Right lobe of liver (tissue), 6 donors: Measurements from ENCODE around the gene LITAF. TPM values are rescaled to one million over a fixed set of nuclear protein-coding genes. Genes with fewer than 3 reads are reported as not detected.

Experiments used
- ATAC-seq, 4 donors: fragments of 200-7000 bp; cut with Tn5 transposase; one replicate each; pipeline ENCODE4 v1.9.1; 2020; ENCODE audit warnings: mild to moderate bottlenecking in 4 of 4, moderate library complexity in 4 of 4
- DNase-seq, 3 donors: peaks; one replicate each; pipeline ENCODE4 v3.0.0-alpha.2; 2020
- H3K27ac ChIP-seq, 3 donors: fragments of 200-600 bp; one replicate each; pipeline ENCODE4 v1.8.0; 2022
- H3K27me3 ChIP-seq, 2 donors: fragments of 200-600 bp; one replicate each; pipeline ENCODE4 v1.8.0; 2022
- H3K36me3 ChIP-seq, 4 donors: fragments of 200-600 bp; sonication (generic) in 1 of 4; one replicate each; pipeline versions ENCODE4 v1.5.1 to v1.8.0; 2017 to 2022; ENCODE audit warnings: control low read depth in 1 of 4
- H3K4me1 ChIP-seq, 4 donors: fragments of 200-600 bp; sonication (generic) in 1 of 4; one replicate each; pipeline versions ENCODE4 v1.5.1 to v1.8.0; 2017 to 2022; ENCODE audit warnings: control low read depth in 1 of 4
- H3K4me3 ChIP-seq, 3 donors: fragments of 200-600 bp; one replicate each; pipeline ENCODE4 v1.8.0; 2022
- H3K9me3 ChIP-seq, 4 donors: fragments of 200-600 bp; sonication (generic) in 1 of 4; one replicate each; pipeline versions ENCODE4 v1.5.1 to v1.8.0; 2017 to 2022; ENCODE audit warnings: control low read depth in 1 of 4
- CTCF ChIP-seq, 4 donors: fragments of 200-600 bp in 3 of 4; fragments of 450-650 bp in 1 of 4; IDR thresholded peaks; one replicate each; pipeline versions ENCODE4 v1.5.1 to v1.8.0; 2016 to 2022; ENCODE audit warnings: antibody characterized with exemption in 4 of 4, mild to moderate bottlenecking in 2 of 4
- POLR2A ChIP-seq: fragments of 450-650 bp; IDR thresholded peaks from one replicate; pipeline ENCODE4 v1.6.1; 2017; ENCODE audit warnings: antibody characterized with exemption, mild to moderate bottlenecking
- WGBS: methylation state at CpG from one replicate; pipeline ENCODE4 v1.1.6; 2018; ENCODE audit warnings: low coverage, low lambda C conversion rate; ENCODE audit not compliant: insufficient coverage; ENCODE audit errors: missing lambda C conversion rate; 5-methylcytosine and 5-hydroxymethylcytosine counted together
- intact Hi-C, 2 donors: fragments of 100-400 bp; cut with DNase I; formaldehyde crosslinking; loops; one replicate each; pipeline versions ENCODE4 v1.11.2 to v1.14.1; 2022
- total RNA-seq, 6 experiments: library from RNA; depleted of rRNA in 2 of 6; stranded (reverse); fragments of >200 nt in 2 of 6; fragmentation: NEBNext Ultra II Directional in 3 of 6; extraction: Animal tissue kit (Norgen Biotek cat#: 25700) in 3 of 6; gene quantifications; one replicate each; pipeline versions ENCODE4 v1.1.0 to v1.2.4, GENCODE V29; 2016 to 2023
- donor health status: DM: no; HTN: yes; CAD: no.
- donor health status: DM: no; HTN: no; CAD: no.
- donor health status: DM: no; HTN: no; CAD: no.
- donor health status: DM: no; HTN: yes; CAD: no.
- donor health status: DM: no; HTN: yes; CAD: no.

The LITAF gene
- total RNA-seq, 6 experiments from 2014 or later, result 43.7 to 148 (median 59.1) TPM

GRCh38 chr16:11530171-11530940, 56.4 kb downstream of the LITAF start:
- Histone ChIP-seq H3K36me3 (no peaks in the 10 kb centered on the region), H3K4me3 (no peak overlapping the region), H3K27me3 (no peaks in the 10 kb centered on the region), H3K9me3 (no peaks in the 10 kb centered on the region), H3K27ac (no peak overlapping the region), H3K4me1 (peaks cover 0 to 19% (median 9%) of the 10 kb centered on the region in 4 donors)
- intact Hi-C loops, result loop anchor here in 1 of 2 donors (5.0 kb wide), 1 partner anchor 112 kb away; no protein-coding TSS in a partner anchor
- DNase-seq (no peak), ATAC-seq (no peak)
- no peak for TF ChIP-seq CTCF (IDR thresholded peaks at IDR 0.05)
- no peak for TF ChIP-seq POLR2A
- 77% methylated on average over 5 of the region's 8 CpGs for WGBS

GRCh38 chr16:11529285-11529684, 57.4 kb downstream of the LITAF start:
- intact Hi-C loops, result no loop called here
- no peak for ATAC-seq
- H3K9me3 ChIP-seq, result no peaks in the 10 kb centered on the region
- TF ChIP-seq POLR2A, result no peak
- TF ChIP-seq CTCF (IDR thresholded peaks at IDR 0.05), result no peak
- WGBS, result 88% methylated on average over 4 of the region's 4 CpGs
- no peaks in the 10 kb centered on the region for H3K36me3 ChIP-seq
- H3K4me1 ChIP-seq, result peaks cover 0 to 9% (median 4%) of the 10 kb centered on the region in 4 donors
- H3K27ac ChIP-seq, result no peak overlapping the region
- H3K4me3 ChIP-seq, result no peak overlapping the region
- no peak for DNase-seq
- no peaks in the 10 kb centered on the region for H3K27me3 ChIP-seq

- Histone ChIP-seq H3K36me3 (no peaks in the 10 kb centered on the region), H3K27ac (no peak overlapping the region), H3K27me3 (no peaks in the 10 kb centered on the region), H3K4me1 (peaks cover 0 to 3% (median 0%) of the 10 kb centered on the region in 4 donors), H3K9me3 (no peaks in the 10 kb centered on the region), H3K4me3 (no peak overlapping the region)
- TF ChIP-seq POLR2A (no peak), CTCF (IDR thresholded peaks at IDR 0.05) (no peak)
- peak in 1 of 3 donors; percentile 9 for DNase-seq
- intact Hi-C loops, result no loop called here
- no peak for ATAC-seq
- 88% methylated on average over 5 of the region's 11 CpGs for WGBS
Observed at GRCh38 chr16:11528053-11528452, 58.7 kb downstream of the LITAF start.

- Histone ChIP-seq H3K36me3 (no peaks in the 10 kb centered on the region), H3K9me3 (no peaks in the 10 kb centered on the region), H3K4me3 (no peak overlapping the region), H3K27ac (no peak overlapping the region), H3K4me1 (no peaks in the 10 kb centered on the region), H3K27me3 (no peaks in the 10 kb centered on the region)
- peak in 1 of 3 donors; percentile 39 for DNase-seq
- peak in 1 of 4 donors; percentile 15 for ATAC-seq
- TF ChIP-seq POLR2A (no peak), CTCF (IDR thresholded peaks at IDR 0.05) (no peak)
- intact Hi-C loops, result no loop called here
- WGBS, result 28% methylated on average over 12 of the region's 18 CpGs
Observed at GRCh38 chr16:11526655-11527350, 59.9 kb downstream of the LITAF start.
